ENCODE data around the gene DPCD. TPM values are rescaled to one million over a fixed set of nuclear protein-coding genes. Genes with fewer than 3 reads are reported as not detected.

Gene DPCD
- total RNA-seq, 6 experiments from 2014 or later, result 30.6 to 36.1 (median 32.5) TPM

DNA sequence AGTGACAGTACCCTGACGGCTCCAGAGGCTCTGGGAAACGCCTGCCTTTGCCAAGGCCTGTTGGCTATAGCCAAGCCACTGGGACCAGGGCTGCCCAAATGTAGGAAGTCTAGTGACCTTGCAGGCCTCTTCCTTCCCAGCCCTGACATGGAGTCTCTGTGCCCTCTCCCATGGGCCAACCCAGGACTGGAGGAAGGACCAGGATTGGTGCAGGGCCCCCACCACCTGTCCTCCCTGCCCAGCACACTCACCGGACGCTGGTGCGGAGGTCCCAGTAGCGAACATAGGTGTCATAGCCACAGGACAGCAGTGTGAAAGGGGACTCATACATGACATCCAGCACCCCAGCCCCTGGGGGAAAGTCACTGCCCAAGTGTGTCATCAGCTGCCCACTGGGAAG is 24.0 kb downstream of the DPCD start:
- H3K27ac Mint-ChIP-seq, result no peak overlapping the region; the same call in 1 of the 2 replicates

DNA sequence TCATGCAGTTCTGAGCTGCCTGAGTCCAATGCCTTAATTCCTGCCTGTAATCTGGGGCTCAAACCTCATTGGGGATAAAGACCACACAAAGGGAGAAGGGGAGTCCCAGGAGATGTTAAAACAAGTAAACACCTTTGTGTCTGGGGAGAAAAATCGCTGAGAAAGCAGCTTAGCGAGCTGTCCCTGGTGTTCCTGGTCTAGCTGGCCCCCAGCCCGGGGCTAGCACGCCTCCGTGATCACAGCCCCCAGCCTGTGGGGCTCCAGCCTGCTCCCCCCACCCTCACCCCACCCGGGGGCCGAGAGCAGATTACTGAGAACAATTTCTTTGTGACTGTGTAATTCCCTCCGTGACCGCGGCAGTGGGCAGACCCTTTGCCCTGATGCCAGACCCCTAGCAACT is 24.8 kb downstream of the DPCD start:
- H3K36me3 Mint-ChIP-seq (ENCODE audit: low read depth), result peaks cover 5% of the 10 kb centered on the region; the same call in 1 of the 2 replicates
- H3K27me3 Mint-ChIP-seq (ENCODE audit: insufficient read depth), result peaks cover 1% of the 10 kb centered on the region
- H3K4me3 Mint-ChIP-seq, result no peak overlapping the region
- H3K4me1 Mint-ChIP-seq (ENCODE audit: low read depth), result peaks cover 22% of the 10 kb centered on the region
- no peak overlapping the region for H3K27ac Mint-ChIP-seq
- no peaks in the 10 kb centered on the region for H3K9me3 Mint-ChIP-seq
- DNase-seq, result no peak
- TF ChIP-seq CTCF (IDR thresholded peaks at IDR 0.05), result no peak

More for the DNA sequence above, 24.0 kb downstream of the DPCD start:
- Mint-ChIP-seq H3K4me3 (no peak overlapping the region), H3K36me3 (ENCODE audit: low read depth) (peaks cover 5% of the 10 kb centered on the region; the same call in 1 of the 2 replicates), H3K27me3 (ENCODE audit: insufficient read depth) (peaks cover 1% of the 10 kb centered on the region), H3K4me1 (ENCODE audit: low read depth) (peaks cover 22% of the 10 kb centered on the region), H3K9me3 (no peaks in the 10 kb centered on the region)
- no peak for TF ChIP-seq CTCF (IDR thresholded peaks at IDR 0.05)
- no peak for DNase-seq

GRCh38 chr10:101613646-101614045 is 25.5 kb downstream of the DPCD start:
- no peak overlapping the region for H3K27ac Mint-ChIP-seq
- H3K4me3 Mint-ChIP-seq, result no peak overlapping the region
- peaks cover 22% of the 10 kb centered on the region for H3K4me1 Mint-ChIP-seq (ENCODE audit: low read depth)

GRCh38 chr10:101614663-101615524 is 26.8 kb downstream of the DPCD start:
- Mint-ChIP-seq H3K4me1 (ENCODE audit: low read depth) (peaks cover 10% of the 10 kb centered on the region), H3K27ac (no peak overlapping the region), H3K36me3 (ENCODE audit: low read depth) (peaks cover 5% of the 10 kb centered on the region; the same call in 1 of the 2 replicates), H3K4me3 (no peak overlapping the region), H3K27me3 (ENCODE audit: insufficient read depth) (peaks cover 1% of the 10 kb centered on the region; the same call in 1 of the 2 replicates), H3K9me3 (no peaks in the 10 kb centered on the region)
- no peak for DNase-seq
- 0 out of 2 replicates have a peak, but pooled peaks have one; percentile 9 for TF ChIP-seq CTCF (IDR thresholded peaks at IDR 0.05)

More at GRCh38 chr10:101613646-101614045, 25.5 kb downstream of the DPCD start:
- DNase-seq, result no peak
- Mint-ChIP-seq H3K27me3 (ENCODE audit: insufficient read depth) (peaks cover 1% of the 10 kb centered on the region; the same call in 1 of the 2 replicates), H3K9me3 (no peaks in the 10 kb centered on the region), H3K36me3 (ENCODE audit: low read depth) (peaks cover 5% of the 10 kb centered on the region; the same call in 1 of the 2 replicates)
- TF ChIP-seq CTCF (IDR thresholded peaks at IDR 0.05), result no peak

DNA sequence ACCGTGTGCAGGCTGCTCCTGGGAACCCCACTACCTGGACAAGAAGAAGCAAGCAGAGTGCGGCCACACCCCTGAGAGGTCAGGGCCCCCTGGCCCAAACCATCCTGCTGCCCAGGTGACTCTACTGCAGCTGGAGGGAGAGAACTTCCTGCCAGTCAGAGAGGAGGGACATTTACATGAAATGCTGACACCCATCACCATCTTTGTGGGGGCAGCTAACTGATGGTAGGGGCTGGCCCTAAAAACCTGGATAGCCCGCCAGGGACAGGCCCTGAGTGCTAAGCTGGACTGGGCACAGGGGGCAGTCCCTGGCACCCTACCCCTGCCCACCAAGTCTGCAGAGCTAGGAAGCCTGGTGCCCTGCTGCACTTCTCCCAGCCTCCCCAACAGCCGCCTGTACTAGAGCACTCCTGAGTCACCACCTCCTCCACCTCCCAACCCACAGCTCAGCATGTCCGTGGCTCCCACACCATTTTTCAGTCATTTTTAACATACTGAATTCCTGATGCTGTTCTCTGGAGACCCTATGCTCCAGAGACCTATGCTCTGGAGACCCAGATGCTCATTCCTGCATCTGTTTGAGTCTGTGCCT is 27.5 kb downstream of the DPCD start:
- H3K36me3 Mint-ChIP-seq (ENCODE audit: low read depth), result peaks cover 5% of the 10 kb centered on the region; the same call in 1 of the 2 replicates
- peaks cover 10% of the 10 kb centered on the region for H3K4me1 Mint-ChIP-seq (ENCODE audit: low read depth)
- no peak for DNase-seq
- H3K27me3 Mint-ChIP-seq (ENCODE audit: insufficient read depth), result peaks cover 1% of the 10 kb centered on the region; the same call in 1 of the 2 replicates
- no peak overlapping the region for H3K27ac Mint-ChIP-seq
- TF ChIP-seq CTCF (IDR thresholded peaks at IDR 0.05), result no peak
- no peaks in the 10 kb centered on the region for H3K9me3 Mint-ChIP-seq
- H3K4me3 Mint-ChIP-seq, result no peak overlapping the region

Measured in HFFc6 (cell line).